H9 (cell line): ENCODE results near the gene CNDP1. TPM values are rescaled to one million over a fixed set of nuclear protein-coding genes. Genes with fewer than 3 reads are reported as not detected.

Experiments used
- DNase-seq: peaks from one replicate; pipeline ENCODE4 v3.0.0-alpha.2; 2017
- H2AFZ ChIP-seq: one replicate; pipeline ENCODE4 v1.6.1; 2013; ENCODE audit warnings: mild to moderate bottlenecking, low read length, control low read depth, moderate library complexity
- H2AK5ac ChIP-seq: 2 replicates; pipeline ENCODE4 v1.6.1; 2013; ENCODE audit warnings: low read length, control low read depth, mixed read lengths; ENCODE audit not compliant: insufficient read length
- H2BK120ac ChIP-seq: one replicate; pipeline ENCODE4 v1.6.1; 2013; ENCODE audit warnings: low read depth, mild to moderate bottlenecking, low read length, control low read depth, inconsistent platforms; ENCODE audit not compliant: poor library complexity, severe bottlenecking
- H2BK12ac ChIP-seq: 2 replicates; pipeline ENCODE4 v1.6.1; 2013; ENCODE audit warnings: low read length, control low read depth, mixed read lengths, low read depth; ENCODE audit not compliant: insufficient read length
- H2BK15ac ChIP-seq: 2 replicates; pipeline ENCODE4 v1.6.1; 2013; ENCODE audit warnings: low read depth, low read length, control low read depth
- H2BK20ac ChIP-seq: one replicate; pipeline ENCODE4 v1.6.1; 2013; ENCODE audit warnings: low read depth, mild to moderate bottlenecking, low read length, control low read depth, inconsistent platforms; ENCODE audit not compliant: poor library complexity, severe bottlenecking
- H2BK5ac ChIP-seq: 2 replicates; pipeline ENCODE4 v1.6.1; 2013; ENCODE audit warnings: low read length, control low read depth, mixed read lengths; ENCODE audit not compliant: insufficient read length
- H3K14ac ChIP-seq: 2 replicates; pipeline ENCODE4 v1.6.1; 2013; ENCODE audit warnings: low read length, control low read depth; ENCODE audit not compliant: insufficient read depth
- H3K18ac ChIP-seq: 2 replicates; pipeline ENCODE4 v1.6.1; 2013; ENCODE audit warnings: low read depth, mild to moderate bottlenecking, mixed read lengths, low read length, control low read depth; ENCODE audit not compliant: insufficient read length
- H3K23ac ChIP-seq: 2 replicates; pipeline ENCODE4 v1.6.1; 2013; ENCODE audit warnings: low read length, control low read depth, mixed read lengths, low read depth; ENCODE audit not compliant: insufficient read length
- H3K23me2 ChIP-seq: 2 replicates; pipeline ENCODE4 v1.6.1; 2013; ENCODE audit warnings: low read depth, mild to moderate bottlenecking, mixed read lengths, low read length, control low read depth; ENCODE audit not compliant: insufficient read length, poor library complexity, severe bottlenecking
- H3K27ac ChIP-seq: 2 replicates; pipeline ENCODE4 v1.5.1; 2013; ENCODE audit warnings: low read length, control low read depth, mixed read lengths, low read depth; ENCODE audit not compliant: insufficient read length
- H3K27me3 ChIP-seq: 2 replicates; pipeline ENCODE4 v1.6.1; 2013; ENCODE audit warnings: low read length, control low read depth, inconsistent platforms; ENCODE audit not compliant: insufficient read depth
- H3K4ac ChIP-seq: 2 replicates; pipeline ENCODE4 v1.6.1; 2013; ENCODE audit warnings: low read depth, mild to moderate bottlenecking, control low read depth, inconsistent platforms, low read length, moderate library complexity
- H3K4me1 ChIP-seq: 2 replicates; pipeline ENCODE4 v1.6.1; 2013; ENCODE audit warnings: low read length, control low read depth, inconsistent platforms; ENCODE audit not compliant: insufficient read depth
- H3K4me2 ChIP-seq: 2 replicates; pipeline ENCODE4 v1.6.1; 2013; ENCODE audit warnings: low read length, control low read depth, mixed read lengths; ENCODE audit not compliant: insufficient read length, insufficient read depth
- H3K56ac ChIP-seq: 2 replicates; pipeline ENCODE4 v1.6.1; 2013; ENCODE audit warnings: low read depth, mild to moderate bottlenecking, mixed read lengths, low read length, control low read depth; ENCODE audit not compliant: insufficient read length
- H3K79me1 ChIP-seq: 2 replicates; pipeline ENCODE4 v1.6.1; 2013; ENCODE audit warnings: low read depth, mild to moderate bottlenecking, moderate library complexity, low read length, control low read depth, inconsistent platforms; ENCODE audit not compliant: insufficient read depth, poor library complexity, severe bottlenecking
- H3K79me2 ChIP-seq: 2 replicates; pipeline ENCODE4 v1.6.1; 2013; ENCODE audit warnings: low read length, control low read depth, inconsistent platforms; ENCODE audit not compliant: insufficient read depth
- H3K9ac ChIP-seq: 2 replicates; pipeline ENCODE4 v1.6.1; 2013; ENCODE audit warnings: low read length, control low read depth, mixed read lengths; ENCODE audit not compliant: insufficient read length; ENCODE audit errors: extremely low read depth
- H3K9me3 ChIP-seq: one replicate; pipeline ENCODE4 v1.6.1; 2013; ENCODE audit warnings: low read depth, low read length, inconsistent platforms; ENCODE audit not compliant: control insufficient read depth
- H3T11ph ChIP-seq: one replicate; pipeline ENCODE4 v1.6.1; 2013; ENCODE audit warnings: mild to moderate bottlenecking, low read length, control low read depth, inconsistent platforms
- H4K20me1 ChIP-seq: one replicate; pipeline ENCODE4 v1.6.1; 2013; ENCODE audit not compliant: control insufficient read depth, insufficient read length, insufficient read depth
- H4K5ac ChIP-seq: 2 replicates; pipeline ENCODE4 v1.6.1; 2013; ENCODE audit warnings: low read depth, mild to moderate bottlenecking, mixed read lengths, low read length, control low read depth; ENCODE audit not compliant: insufficient read length
- H4K8ac ChIP-seq: replicated peaks from 2 replicates; pipeline ENCODE4 v1.6.1; 2013; ENCODE audit warnings: low read length, control low read depth, mixed read lengths, low read depth; ENCODE audit not compliant: insufficient read length
- H4K91ac ChIP-seq: 2 replicates; pipeline ENCODE4 v1.6.1; 2013; ENCODE audit warnings: low read depth, mild to moderate bottlenecking, moderate library complexity, mixed read lengths, low read length, control low read depth; ENCODE audit not compliant: insufficient read length
- H3K27ac Mint-ChIP-seq, 3 experiments: 2 replicates in 2 of 3; 3 replicates in 1 of 3; pipeline ENCODE4 v1.8.0; 2020 to 2021; ENCODE audit warnings: mixed read lengths in 3 of 3, mild to moderate bottlenecking in 1 of 3, moderate library complexity in 1 of 3
- H3K27me3 Mint-ChIP-seq: 2 replicates; pipeline ENCODE4 v1.8.0; 2021; ENCODE audit warnings: low read depth, mild to moderate bottlenecking, moderate library complexity, mixed read lengths
- H3K36me3 Mint-ChIP-seq, 3 experiments: 2 replicates in 2 of 3; 3 replicates in 1 of 3; pipeline ENCODE4 v1.8.0; 2020 to 2021; ENCODE audit warnings: low read depth in 3 of 3, mixed read lengths in 3 of 3; ENCODE audit not compliant: insufficient read depth in 1 of 3
- H3K4me1 Mint-ChIP-seq, 2 experiments: 2 replicates each; pipeline ENCODE4 v1.8.0; 2020; ENCODE audit warnings: mixed read lengths in 2 of 2
- H3K4me3 Mint-ChIP-seq, 2 experiments: 2 replicates in 1 of 2; 3 replicates in 1 of 2; pipeline ENCODE4 v1.8.0; 2020 to 2021; ENCODE audit warnings: mild to moderate bottlenecking in 2 of 2, mixed read lengths in 2 of 2, moderate library complexity in 1 of 2
- H3K9me3 Mint-ChIP-seq, 2 experiments: 2 replicates in 1 of 2; 3 replicates in 1 of 2; pipeline ENCODE4 v1.8.0; 2020; ENCODE audit warnings: mild to moderate bottlenecking in 2 of 2, mixed read lengths in 2 of 2, moderate library complexity in 1 of 2
- WGBS: extraction: QIAGEN DNeasy Blood & Tissue Kit; methylation state at CpG from one replicate; pipeline ENCODE4 v1.1.7; 2013; ENCODE audit warnings: missing lambda C conversion rate, low lambda C conversion rate, mixed read lengths; ENCODE audit not compliant: insufficient read length; ENCODE audit errors: extremely low coverage; 5-methylcytosine and 5-hydroxymethylcytosine counted together
- total RNA-seq: library from RNA; stranded (reverse); gene quantifications from 2 replicates; pipeline ENCODE4 v1.2.1, GENCODE V29; 2021
- TF ChIP-seq, protein P1 (sequence below): fragments of 200-600 bp; sonication (generic); conservative IDR thresholded peaks from 3 replicates; pipeline ENCODE4 v1.8.0; 2021; ENCODE audit warnings: antibody characterized with exemption, mild to moderate bottlenecking

Gene CNDP1
- total RNA-seq, 1 experiment from 2014 or later: not detected

GRCh38 chr18:74488864-74489263, 45.4 kb upstream of the CNDP1 start:
- H2AK5ac ChIP-seq: no peak overlapping the region
- Mint-ChIP-seq H3K27me3 (0 out of 2 replicates have a peak, but pooled peaks cover 1% of the 10 kb centered on the region), H3K4me1 (peaks cover 0 to 2% of the 10 kb centered on the region in 2 experiments; a peak in 2 of 4 replicates), H3K27ac (no peak overlapping the region; a peak in 1 of 7 replicates), H3K4me3 (no peak overlapping the region), H3K9me3 (peaks cover 2 to 4% of the 10 kb centered on the region in 2 experiments; a peak in 2 of 5 replicates), H3K36me3 (no peaks in the 10 kb centered on the region; a peak in 1 of 7 replicates)
- TF ChIP-seq, protein P1, sequence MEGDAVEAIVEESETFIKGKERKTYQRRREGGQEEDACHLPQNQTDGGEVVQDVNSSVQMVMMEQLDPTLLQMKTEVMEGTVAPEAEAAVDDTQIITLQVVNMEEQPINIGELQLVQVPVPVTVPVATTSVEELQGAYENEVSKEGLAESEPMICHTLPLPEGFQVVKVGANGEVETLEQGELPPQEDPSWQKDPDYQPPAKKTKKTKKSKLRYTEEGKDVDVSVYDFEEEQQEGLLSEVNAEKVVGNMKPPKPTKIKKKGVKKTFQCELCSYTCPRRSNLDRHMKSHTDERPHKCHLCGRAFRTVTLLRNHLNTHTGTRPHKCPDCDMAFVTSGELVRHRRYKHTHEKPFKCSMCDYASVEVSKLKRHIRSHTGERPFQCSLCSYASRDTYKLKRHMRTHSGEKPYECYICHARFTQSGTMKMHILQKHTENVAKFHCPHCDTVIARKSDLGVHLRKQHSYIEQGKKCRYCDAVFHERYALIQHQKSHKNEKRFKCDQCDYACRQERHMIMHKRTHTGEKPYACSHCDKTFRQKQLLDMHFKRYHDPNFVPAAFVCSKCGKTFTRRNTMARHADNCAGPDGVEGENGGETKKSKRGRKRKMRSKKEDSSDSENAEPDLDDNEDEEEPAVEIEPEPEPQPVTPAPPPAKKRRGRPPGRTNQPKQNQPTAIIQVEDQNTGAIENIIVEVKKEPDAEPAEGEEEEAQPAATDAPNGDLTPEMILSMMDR: no peak
- H3K4ac ChIP-seq: no peak overlapping the region
- H3K27me3 ChIP-seq: no peaks in the 10 kb centered on the region
- H3K4me2 ChIP-seq: no peak overlapping the region
- H4K91ac ChIP-seq: no peak overlapping the region
- H3K23me2 ChIP-seq: no peaks in the 10 kb centered on the region
- H3K14ac ChIP-seq: no peak overlapping the region
- no peak overlapping the region for H2AFZ ChIP-seq
- no peak overlapping the region for H3K18ac ChIP-seq
- no peaks in the 10 kb centered on the region for H3K4me1 ChIP-seq
- no peaks in the 10 kb centered on the region for H3K9me3 ChIP-seq
- H3T11ph ChIP-seq: no peak overlapping the region
- H4K5ac ChIP-seq: no peak overlapping the region
- H3K27ac ChIP-seq: no peak overlapping the region
- H4K8ac ChIP-seq: no peak overlapping the region
- H2BK15ac ChIP-seq: no peak overlapping the region
- H3K9ac ChIP-seq: no peak overlapping the region
- no peak for DNase-seq
- H3K79me2 ChIP-seq: no peaks in the 10 kb centered on the region; the same call in 1 of the 2 replicates
- H2BK5ac ChIP-seq: no peak overlapping the region
- H3K79me1 ChIP-seq: no peaks in the 10 kb centered on the region
- no peak overlapping the region for H2BK20ac ChIP-seq
- H4K20me1 ChIP-seq: no peaks in the 10 kb centered on the region
- no CpG with 5 or more reads among the region's 8 CpGs for WGBS
- no peak overlapping the region for H2BK120ac ChIP-seq
- H2BK12ac ChIP-seq: no peak overlapping the region
- no peak overlapping the region for H3K23ac ChIP-seq
- no peak overlapping the region for H3K56ac ChIP-seq
